GM19467 (cell line): Measurements from ENCODE around the gene CEP85.

Experiments
- ATAC-seq: cut with Tn5 transposase; IDR thresholded peaks from one replicate; pipeline ENCODE4 v1.9.1; 2021; ENCODE audit warnings: mild to moderate bottlenecking, moderate library complexity; ENCODE audit not compliant: unreplicated experiment

The CEP85 gene, protein sequence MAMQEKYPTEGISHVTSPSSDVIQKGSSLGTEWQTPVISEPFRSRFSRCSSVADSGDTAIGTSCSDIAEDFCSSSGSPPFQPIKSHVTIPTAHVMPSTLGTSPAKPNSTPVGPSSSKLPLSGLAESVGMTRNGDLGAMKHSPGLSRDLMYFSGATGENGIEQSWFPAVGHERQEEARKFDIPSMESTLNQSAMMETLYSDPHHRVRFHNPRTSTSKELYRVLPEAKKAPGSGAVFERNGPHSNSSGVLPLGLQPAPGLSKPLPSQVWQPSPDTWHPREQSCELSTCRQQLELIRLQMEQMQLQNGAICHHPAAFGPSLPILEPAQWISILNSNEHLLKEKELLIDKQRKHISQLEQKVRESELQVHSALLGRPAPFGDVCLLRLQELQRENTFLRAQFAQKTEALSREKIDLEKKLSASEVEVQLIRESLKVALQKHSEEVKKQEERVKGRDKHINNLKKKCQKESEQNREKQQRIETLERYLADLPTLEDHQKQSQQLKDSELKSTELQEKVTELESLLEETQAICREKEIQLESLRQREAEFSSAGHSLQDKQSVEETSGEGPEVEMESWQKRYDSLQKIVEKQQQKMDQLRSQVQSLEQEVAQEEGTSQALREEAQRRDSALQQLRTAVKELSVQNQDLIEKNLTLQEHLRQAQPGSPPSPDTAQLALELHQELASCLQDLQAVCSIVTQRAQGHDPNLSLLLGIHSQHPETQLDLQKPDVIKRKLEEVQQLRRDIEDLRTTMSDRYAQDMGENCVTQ

GRCh38 chr1:26233903-26234643 is at the start of gene CEP85:
TSS of gene CEP85 (plus strand) at chr1:26234200. CDS start at chr1:26239784, 5,584 bp downstream.
- ATAC-seq = peak; percentile 94

- no peak for ATAC-seq
Measured at GRCh38 chr1:26184883-26185282, 49.1 kb upstream of the CEP85 start.

DNA sequence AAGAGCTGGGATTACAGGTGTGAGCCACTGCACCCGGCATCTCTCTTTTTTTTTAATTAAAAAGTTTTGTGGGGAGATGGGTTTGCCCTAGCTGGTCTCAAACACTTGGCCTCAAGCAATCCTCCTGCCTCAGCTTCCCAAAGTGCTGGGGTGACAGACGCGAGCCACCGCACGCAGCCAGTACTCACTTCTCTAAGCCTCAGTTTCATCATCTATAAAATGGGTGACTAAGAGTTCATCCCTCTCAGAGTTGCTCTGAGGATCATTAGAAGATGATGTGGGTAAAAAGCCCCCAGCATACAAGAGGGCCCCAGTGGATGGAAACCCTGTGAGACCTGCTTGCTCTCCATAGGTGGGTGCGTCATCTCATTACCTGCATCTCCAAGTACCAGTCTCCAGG is 46.1 kb upstream of the CEP85 start:
- no peak for ATAC-seq

DNA sequence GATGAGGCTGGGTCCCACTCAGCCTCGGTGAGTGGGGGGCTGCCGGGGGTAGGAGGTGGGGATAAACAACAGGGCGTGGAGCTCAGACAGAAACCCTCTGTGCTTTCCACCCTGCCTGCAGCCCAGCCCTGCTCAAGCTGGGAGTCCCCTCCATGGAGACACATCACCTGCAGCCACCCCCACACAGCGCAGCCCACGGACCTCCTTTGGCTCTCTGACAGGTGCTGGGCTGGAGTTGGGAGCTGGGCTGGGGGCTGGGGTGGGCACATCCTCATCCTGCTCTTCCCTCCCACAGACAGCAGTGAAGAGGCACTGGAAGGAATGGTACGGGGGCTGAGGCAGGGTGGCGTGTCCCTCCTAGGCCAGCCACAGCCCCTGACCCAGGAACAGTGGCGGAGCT is 45.5 kb upstream of the CEP85 start:
- no peak for ATAC-seq

- no peak for ATAC-seq
Measured at GRCh38 chr1:26189331-26189730, 44.7 kb upstream of the CEP85 start.

DNA sequence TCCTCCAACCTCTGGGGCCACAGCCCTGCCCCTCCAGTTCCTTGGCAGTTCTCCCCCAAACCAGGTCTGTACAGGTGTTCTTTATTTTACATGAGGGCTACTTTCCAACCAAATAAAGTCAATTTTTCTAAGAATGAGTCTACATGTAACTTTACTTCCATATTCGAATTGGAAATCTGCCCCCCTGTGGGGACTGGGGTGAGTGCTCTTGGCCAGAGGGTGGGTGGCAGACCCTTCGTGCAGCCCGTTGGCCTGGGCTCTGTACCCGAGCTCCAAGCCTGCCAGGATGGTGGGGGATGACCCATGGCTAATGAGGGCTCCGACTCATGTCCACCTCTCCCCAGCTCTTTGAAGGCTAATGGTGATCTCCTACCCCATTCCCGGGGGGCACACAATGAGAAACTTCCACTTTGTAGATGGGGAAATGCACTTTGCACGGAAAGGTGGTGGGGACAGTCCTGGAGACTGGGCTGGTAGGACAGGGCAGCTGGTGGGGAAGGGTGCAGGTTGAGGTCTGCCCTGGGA is 44.2 kb upstream of the CEP85 start:
- no peak for ATAC-seq

DNA sequence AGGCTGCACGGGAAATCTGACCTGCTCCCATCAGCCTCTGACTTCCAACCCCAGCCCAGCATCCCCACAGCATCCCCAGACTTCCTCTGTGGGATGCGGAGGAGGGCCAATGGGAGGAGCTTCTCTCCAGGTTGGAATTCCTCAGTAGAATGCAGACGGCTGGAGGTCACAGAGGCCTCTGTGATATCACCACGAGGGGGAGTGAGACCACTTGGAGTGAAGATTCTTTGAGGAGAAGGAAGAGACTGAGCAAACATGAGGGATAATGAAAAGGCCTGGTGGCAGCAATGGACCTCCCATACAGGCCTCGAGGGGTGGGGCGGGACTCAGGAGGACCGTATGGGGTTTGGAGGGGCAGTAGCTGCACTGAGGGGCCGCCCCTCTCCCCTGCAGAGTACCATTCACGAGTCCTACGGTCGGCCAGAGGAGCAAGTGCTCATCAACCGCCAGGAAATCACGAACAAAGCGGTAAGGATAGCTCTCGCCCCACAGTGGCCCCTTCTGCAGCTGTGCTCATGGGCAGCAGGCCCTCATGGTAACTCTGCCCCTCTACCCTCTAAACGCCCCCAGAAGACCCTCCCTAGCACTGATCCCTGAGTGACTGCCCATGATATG is 43.5 kb upstream of the CEP85 start, which contains the start of gene CATSPER4:
CATSPER4 (plus strand) TSS at position 230 of the 615 bp plus-strand sequence; CDS start at position 256, 26 bp downstream.
- no peak for ATAC-seq

GRCh38 chr1:26191739-26192138 is 42.3 kb upstream of the CEP85 start:
- no peak for ATAC-seq

GRCh38 chr1:26195805-26196204 is 38.2 kb upstream of the CEP85 start:
- ATAC-seq = no peak

DNA sequence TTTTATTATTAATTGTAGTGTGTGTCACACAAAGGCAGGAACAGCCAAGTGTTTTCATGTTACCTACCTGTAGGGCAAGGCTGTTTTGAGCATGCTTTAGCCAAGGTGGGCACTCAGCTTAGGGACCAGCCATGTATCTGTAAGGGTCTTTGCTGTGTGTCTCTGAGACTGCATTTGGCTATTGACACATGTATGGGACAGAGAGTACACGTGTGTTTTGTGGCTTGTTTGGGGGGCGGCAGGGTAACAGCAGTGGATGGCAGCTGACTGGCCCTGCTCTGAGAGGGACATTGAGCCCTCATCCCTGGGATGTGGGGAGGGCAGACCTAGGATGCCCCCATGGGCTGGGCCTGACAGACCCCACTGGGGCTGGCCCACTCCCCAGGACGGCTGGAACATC is 36.7 kb upstream of the CEP85 start:
- no peak for ATAC-seq

DNA sequence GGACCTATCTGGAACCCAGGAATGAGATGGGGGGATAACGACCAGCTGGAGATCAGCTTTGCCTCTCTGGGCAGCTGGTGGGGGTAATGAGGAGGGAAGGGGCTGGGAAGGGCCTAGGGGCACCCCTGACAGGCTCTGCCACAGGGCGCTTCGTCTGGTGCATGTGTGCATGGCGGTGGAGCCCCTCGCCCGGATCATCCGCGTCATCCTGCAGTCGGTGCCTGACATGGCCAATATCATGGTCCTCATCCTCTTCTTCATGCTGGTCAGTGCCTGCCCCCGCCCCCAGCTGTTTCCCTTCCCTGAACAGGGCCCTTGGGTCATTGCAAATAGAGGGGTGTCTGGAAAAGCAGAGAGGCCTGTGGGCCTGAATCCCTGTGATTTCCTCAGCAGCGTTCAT is 36.2 kb upstream of the CEP85 start:
- ATAC-seq = no peak

DNA sequence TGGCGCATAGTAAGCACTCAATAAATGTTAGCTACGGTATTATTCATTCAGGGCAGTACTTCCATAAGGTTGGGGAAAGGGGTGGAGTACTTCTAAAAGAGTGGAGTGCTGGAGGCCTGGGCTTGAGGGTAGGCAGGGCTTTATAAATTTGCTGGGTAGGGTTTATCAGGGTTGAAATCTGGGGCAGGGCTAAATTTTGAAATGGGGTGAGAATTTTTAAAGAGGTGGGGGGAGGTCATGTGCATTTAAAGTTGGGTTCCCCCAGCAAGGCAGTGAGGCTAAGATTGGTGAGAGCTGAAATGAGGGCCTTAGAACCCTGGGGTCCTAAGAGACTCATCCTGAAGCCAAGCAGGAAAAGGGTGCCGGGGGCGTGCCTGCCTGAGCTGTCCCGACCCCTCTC is 33.6 kb upstream of the CEP85 start:
- no peak for ATAC-seq

- ATAC-seq = no peak
Measured at GRCh38 chr1:26203642-26204318, 30.2 kb upstream of the CEP85 start.

DNA sequence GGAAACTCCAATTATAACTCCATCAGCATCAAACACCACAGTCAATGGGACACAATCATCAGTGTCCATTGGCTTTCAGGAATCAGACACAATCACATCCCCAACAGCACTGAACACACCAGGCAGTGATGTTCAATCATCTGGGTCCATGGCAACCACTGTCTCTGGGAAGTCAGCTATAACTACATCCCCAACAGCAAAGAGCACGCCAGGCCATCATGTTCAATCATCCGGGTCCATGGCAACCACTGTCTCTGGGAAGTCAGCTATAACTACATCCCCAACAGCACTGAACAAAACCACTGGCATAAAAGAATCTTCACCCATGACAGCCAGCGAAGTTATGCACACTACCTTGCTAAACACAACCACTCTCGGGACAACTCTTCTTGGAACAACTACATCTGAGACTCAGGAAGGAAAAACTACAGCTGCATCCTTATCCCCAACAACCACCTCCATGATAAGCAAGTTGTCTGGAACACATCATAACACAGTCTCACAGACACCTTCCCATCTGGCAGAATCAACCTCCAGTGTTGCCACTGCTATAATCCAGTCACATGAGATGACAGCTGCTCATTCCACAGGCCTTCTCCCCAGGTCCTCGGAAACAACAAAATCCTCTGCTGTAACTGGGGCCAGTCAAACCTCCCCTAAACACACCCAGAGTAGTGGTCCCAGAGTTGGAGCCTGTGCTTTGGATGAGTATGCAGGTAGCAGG is 23.7 kb upstream of the CEP85 start:
- ATAC-seq = no peak

- no peak for ATAC-seq
Measured at GRCh38 chr1:26212726-26213125, 21.3 kb upstream of the CEP85 start.

DNA sequence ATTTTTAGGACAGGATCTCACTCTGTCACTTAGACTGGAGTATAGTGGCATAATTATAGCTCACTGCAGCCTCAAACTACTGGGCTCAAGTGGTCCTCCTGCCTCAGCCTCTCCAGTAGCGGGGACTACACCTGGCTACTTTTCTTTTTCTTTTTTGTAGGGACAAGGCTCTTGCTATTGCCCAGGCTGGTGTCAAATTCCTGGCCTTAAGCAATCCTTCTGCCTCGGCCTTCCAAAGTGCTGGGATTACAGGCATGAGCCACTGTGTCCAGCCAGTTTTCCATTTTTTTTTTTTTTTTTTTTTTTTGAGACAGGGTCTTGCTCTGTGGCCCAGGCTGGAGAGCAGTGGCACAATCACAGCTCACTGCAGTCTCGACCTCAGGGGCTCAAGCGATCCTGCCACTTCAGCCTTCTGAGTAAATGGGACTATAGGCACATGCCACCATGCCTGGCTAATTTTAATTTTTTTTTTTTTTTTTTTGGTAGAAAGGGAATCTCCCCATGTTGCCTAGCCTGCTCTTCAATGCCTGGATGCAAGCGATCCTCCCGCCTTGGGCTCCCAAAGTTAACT is 20.6 kb upstream of the CEP85 start:
- no peak for ATAC-seq

- no peak for ATAC-seq
Measured at GRCh38 chr1:26215246-26215645, 18.8 kb upstream of the CEP85 start.

DNA sequence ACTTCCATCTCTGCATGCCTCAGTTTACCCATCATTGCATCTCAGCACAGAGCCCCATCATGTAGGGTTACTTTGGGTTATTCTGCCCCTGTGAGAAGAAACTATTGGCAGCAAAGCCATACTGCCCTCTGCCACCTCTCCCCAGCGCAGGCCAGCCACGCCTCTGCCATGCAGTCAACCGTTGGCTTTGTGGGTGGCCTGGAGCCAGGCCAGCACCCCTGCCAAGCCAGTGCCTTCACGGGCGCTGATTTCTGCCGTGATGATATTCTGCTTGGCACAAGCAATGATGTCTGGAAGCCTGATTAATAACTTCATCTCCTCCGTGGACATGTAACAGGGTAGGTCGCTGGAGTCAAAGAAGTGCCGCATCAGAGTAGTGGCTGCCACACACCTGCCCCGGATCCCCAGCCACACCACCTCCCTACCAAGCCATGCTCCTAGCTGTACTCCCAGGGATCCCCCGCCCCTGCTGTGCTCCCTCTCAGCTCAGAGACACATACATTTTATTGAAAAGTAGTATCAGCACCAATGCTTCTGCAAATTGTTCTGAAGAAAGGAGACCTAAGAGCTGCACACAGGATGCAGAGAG is 15.0 kb upstream of the CEP85 start:
- no peak for ATAC-seq
